GM18499 (cell line): ENCODE results near the gene NDUFA7.
"Not testable (repeated sequence)": the region's sequence is repeated elsewhere in the genome, so short reads cannot be mapped to it uniquely, and the experiment has no call there.

Source experiments
- ATAC-seq: cut with Tn5 transposase; IDR thresholded peaks from one replicate; pipeline ENCODE4 v1.9.1; 2021; ENCODE audit warnings: moderate number of reproducible peaks; ENCODE audit not compliant: insufficient read depth, unreplicated experiment

Gene NDUFA7

DNA sequence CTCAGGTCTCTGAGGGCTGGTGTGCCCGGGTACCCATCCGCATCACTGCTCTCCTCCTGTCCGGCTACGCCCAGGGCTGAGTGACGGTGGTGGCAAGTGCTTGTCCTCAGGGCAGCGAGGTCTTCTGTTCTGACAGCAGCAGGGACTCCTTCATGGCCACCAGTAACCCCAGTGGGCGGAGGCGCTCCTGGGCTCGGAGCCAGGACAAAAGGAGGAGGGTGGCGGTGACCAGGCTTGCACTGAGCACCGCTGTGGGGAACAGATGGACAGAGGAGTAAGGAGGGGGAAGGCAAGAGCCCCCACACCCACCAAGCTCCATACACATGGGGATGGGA is 18.9 kb downstream of the NDUFA7 start:
- no peak for ATAC-seq

DNA sequence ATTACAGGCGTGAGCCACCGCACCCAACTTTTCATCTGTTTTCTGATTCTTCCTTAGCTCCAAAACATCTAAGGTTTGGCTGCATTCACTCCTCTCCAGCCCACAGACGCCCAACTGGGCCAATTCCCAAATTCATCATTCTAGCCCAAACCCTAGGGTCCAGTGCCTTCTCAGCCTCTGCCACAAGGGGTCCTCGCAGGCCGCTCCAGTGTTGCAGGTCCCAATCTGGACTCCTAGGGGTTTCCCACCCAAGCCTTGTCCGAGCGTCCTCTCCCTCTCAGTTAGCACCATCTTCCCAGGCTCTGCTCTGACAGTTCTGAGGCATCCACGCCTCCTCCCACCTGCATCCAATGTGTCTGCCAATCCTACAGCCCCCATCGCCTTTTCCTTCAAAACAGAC is 29.8 kb downstream of the NDUFA7 start:
- not testable (repeated sequence) for ATAC-seq

DNA sequence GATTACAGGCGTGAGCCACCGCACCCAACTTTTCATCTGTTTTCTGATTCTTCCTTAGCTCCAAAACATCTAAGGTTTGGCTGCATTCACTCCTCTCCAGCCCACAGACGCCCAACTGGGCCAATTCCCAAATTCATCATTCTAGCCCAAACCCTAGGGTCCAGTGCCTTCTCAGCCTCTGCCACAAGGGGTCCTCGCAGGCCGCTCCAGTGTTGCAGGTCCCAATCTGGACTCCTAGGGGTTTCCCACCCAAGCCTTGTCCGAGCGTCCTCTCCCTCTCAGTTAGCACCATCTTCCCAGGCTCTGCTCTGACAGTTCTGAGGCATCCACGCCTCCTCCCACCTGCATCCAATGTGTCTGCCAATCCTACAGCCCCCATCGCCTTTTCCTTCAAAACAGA is 44.7 kb downstream of the NDUFA7 start:
- not testable (repeated sequence) for ATAC-seq

DNA sequence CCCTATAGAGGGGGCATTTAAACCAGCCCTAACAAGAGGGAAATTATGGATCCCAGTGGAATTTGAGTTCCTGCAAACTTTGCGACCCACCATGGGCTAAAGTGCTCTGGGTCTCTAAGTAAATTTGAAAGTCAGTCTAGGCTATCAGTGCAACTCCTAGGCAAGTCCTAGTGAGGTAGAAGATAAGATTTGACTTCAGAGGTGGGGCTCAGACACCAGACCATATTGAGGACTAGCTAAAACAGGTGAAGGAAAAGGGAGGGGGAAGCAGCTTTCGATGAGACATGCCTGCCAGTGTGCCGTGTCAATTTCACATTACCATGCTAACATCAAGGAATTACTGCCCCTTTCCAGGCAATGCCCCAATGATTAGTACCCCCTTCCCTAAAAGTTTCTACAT is 51.5 kb downstream of the NDUFA7 start:
- no peak for ATAC-seq

DNA sequence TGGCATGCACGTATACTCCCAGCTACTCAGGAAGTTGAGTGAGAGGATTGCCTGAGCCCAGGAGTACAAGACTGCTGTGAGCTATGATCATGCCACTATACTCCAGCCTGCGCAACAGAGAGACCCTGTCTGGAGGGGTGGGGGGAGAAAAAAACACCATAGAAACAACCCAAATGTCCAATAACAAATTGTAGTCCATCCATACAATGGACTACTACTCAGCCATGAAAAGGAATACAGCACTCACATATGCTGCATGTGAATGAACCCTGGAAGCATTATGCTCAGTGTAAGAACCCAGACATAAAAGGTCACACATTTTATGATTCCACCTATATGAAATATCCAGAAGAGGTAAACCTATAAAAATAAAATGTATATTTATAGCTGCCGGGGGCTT is 55.3 kb downstream of the NDUFA7 start:
- ATAC-seq: no peak

DNA sequence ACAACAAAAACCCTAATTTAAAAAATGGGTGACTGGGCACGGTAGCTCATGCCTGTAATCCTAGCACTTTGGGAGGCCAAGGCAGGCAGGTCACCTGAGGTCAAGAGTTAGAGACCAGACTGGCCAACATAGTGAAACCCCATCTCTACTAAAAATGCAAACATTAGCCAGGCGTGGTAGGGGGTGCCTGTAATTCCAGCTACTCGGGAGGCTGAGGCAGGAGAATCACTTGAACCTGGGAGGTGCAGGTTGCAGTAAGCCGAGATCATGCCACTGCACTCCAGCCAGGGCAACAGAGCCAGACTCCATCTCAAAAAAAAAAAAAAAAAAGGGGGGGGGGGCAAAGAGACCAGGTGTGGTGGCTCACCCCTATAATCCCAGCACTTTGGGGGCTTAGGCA is 56.9 kb downstream of the NDUFA7 start:
- not testable (repeated sequence) for ATAC-seq

DNA sequence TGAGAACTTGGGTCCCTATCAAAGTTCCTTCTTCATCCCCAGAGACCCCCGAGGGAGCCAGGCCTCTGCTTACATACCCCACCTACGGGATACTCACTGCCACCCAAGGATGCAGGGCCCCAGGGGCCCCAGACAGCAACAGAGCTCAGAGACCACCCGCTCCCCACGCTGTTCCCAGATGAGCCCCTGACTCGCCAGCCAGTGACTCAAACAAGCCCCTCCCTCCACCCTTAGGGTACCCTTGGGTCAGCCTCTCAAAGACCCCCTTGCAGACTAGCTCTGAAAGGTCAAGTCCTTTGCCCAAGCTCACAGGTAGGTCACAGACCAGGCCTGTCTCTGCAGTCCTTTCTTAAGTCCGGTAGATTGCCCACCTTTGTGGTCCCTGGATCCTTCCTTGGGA is 58.7 kb downstream of the NDUFA7 start:
- no peak for ATAC-seq

DNA sequence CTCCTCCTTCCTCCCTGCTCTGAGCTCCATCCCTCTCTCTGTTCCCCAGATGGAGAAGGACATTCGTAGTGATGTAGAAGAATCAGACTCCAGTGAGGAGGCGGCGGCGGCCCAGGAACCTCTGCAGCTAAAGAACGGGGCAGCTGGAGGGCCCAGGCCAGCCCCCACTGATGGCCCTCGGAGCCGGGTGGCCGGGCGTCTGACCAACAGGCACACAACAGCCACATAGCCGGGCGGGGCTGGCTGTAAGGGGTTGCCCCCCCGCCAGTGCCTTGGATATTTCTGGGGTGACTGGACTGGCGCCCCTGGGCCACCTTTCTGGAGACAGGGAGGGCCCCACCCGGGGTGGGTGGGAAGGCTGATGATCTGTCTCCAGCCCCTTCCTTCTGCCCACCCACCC is 59.3 kb downstream of the NDUFA7 start:
- ATAC-seq: no peak

DNA sequence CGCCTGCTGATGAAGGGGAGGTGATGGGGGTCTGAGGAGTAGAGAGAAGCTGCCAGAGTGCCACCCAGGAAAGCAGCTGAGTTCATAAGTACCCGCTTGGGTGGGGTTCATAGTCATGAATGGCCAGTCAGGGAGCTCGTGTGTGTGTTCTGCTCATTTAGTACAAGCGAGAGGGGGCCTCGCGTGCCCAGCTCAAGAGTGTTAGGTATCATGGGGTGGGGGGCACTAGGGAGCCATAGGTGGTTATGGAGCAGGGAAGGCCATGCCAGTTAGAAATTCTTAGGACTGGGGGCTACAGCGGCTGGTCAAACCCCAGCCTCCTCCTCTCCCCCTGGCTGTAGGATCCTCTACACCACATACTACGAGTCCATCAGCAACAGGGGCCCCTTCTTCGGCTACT is 59.8 kb downstream of the NDUFA7 start:
- ATAC-seq: no peak
